Duodenal mucosa (tissue), 2 donors: ENCODE measurements around the gene MTA1.

ENCODE experiments used
- H3K27ac ChIP-seq: one replicate; pipeline ENCODE4 v1.7.0; 2013; ENCODE audit warnings: low read depth, low read length
- H3K27me3 ChIP-seq, 2 donors: one replicate each; pipeline ENCODE4 v1.7.0; 2013; ENCODE audit warnings: low read length in 2 of 2, control low read depth in 1 of 2; ENCODE audit not compliant: insufficient read depth in 2 of 2, control insufficient read depth in 1 of 2
- H3K36me3 ChIP-seq, 2 donors: one replicate each; pipeline ENCODE4 v1.7.0; 2013; ENCODE audit warnings: low read length in 2 of 2, control low read depth in 1 of 2; ENCODE audit not compliant: insufficient read depth in 2 of 2, control insufficient read depth in 1 of 2
- H3K4me1 ChIP-seq, 2 donors: one replicate each; pipeline ENCODE4 v1.7.0; 2013; ENCODE audit warnings: low read length in 2 of 2, control low read depth in 1 of 2; ENCODE audit not compliant: insufficient read depth in 2 of 2, control insufficient read depth in 1 of 2
- H3K4me3 ChIP-seq, 2 donors: one replicate each; pipeline ENCODE4 v1.7.0; 2013; ENCODE audit warnings: low read length in 2 of 2, low read depth in 1 of 2
- H3K9ac ChIP-seq, 2 donors: one replicate each; pipeline ENCODE4 v1.7.0; 2013; ENCODE audit warnings: low read length in 2 of 2, low read depth in 1 of 2
- H3K9me3 ChIP-seq, 2 donors: one replicate each; pipeline ENCODE4 v1.7.0; 2013; ENCODE audit warnings: low read length in 2 of 2, control low read depth in 1 of 2; ENCODE audit not compliant: control insufficient read depth in 1 of 2

The MTA1 gene

DNA sequence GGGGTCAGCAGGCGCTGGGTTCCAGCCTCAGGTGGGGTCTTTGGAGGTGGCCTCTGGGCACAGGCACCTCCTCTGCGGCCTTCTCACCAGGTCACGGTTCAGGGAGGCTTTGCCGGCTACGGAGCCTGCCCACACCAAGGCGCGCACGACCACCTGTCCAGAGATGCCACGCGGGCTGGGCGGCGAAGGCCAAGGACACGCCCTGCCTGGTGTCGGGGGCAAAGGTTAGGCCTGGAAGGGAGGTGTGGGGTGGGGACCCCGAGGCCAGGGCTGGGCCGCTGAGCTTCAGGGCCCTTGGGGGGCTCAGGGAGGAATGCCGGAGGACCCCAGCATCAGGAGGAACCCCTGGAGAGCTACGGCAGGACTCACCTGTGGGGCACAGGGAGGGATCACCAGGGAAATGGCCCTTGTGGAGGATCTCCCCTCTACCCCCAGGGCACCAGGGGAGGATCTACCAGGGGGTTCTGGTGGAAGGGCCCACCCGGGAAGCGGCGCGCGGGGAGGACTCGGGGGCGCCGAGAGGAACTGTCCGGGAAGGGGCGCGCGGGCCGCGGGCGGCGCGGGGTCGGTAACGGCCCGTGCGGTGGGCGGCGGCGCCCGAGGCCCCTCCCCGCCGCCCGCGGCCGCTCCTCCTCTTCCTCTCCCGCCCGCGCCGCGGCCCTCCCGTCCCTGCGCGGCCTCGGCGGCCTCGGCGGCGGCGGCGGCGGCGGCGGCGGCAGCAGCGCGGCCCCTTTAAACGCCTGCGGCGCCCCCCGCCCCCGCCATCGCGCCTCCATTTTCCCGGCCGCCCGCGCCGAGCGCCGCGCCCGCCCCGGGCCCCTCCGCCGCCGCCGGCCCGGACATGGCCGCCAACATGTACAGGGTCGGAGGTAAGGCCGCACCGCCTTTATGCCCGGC is at the start of gene MTA1:
TSS of gene MTA1 (plus strand) at position 633 of the 897 bp plus-strand sequence. CDS start at position 842, 209 bp downstream.
- Histone ChIP-seq H3K27me3 (no peaks in the 10 kb centered on the region), H3K27ac (no peak within 1 kb of the TSS), H3K9me3 (no peaks in the 10 kb centered on the region), H3K9ac (peak within 1 kb of the TSS; percentile 87 to 90), H3K4me1 (peaks cover 21 to 44% of the 10 kb centered on the region in 2 donors), H3K36me3 (no peaks in the 10 kb centered on the region), H3K4me3 (peak within 1 kb of the TSS; percentile 86 to 88)

DNA sequence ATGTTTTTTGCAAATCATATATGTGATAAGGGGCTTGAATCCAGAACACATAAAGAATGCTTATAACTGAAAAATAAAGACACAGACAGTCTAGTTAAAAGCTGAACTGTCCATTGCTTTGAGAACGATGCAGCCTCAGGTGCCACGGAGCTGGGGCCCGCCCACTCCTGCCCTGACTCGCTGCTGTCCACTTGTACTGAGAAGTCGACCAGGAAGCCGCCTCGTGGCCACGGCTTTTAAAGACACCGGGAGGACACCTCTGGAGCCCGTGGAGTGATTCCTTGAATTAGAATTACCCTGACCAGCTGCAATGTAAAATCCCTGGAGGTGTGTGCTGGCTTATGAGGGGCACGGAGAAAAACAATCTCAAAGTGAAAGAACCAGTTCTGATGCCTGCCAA is 45.2 kb upstream of the MTA1 start:
- Histone ChIP-seq H3K9ac (no peak overlapping the region), H3K4me1 (no peaks in the 10 kb centered on the region), H3K27me3 (no peaks in the 10 kb centered on the region), H3K9me3 (no peaks in the 10 kb centered on the region), H3K4me3 (no peak overlapping the region), H3K27ac (no peak overlapping the region), H3K36me3 (peaks cover 0 to 4% of the 10 kb centered on the region in 2 donors)

- no peak overlapping the region for H3K27ac ChIP-seq
- H3K4me1 ChIP-seq = no peaks in the 10 kb centered on the region
- no peaks in the 10 kb centered on the region for H3K27me3 ChIP-seq
- H3K9ac ChIP-seq = no peak overlapping the region
- no peaks in the 10 kb centered on the region for H3K36me3 ChIP-seq
- H3K9me3 ChIP-seq = no peaks in the 10 kb centered on the region
- H3K4me3 ChIP-seq = no peak overlapping the region
These were observed 44.0 kb upstream of the MTA1 start for GRCh38 chr14:105375635-105376057.

- Histone ChIP-seq H3K9ac (no peak overlapping the region), H3K27ac (no peak overlapping the region), H3K36me3 (peaks cover 0 to 4% of the 10 kb centered on the region in 2 donors), H3K27me3 (no peaks in the 10 kb centered on the region), H3K4me1 (no peaks in the 10 kb centered on the region), H3K9me3 (no peaks in the 10 kb centered on the region), H3K4me3 (no peak overlapping the region)
These were observed 42.8 kb upstream of the MTA1 start for GRCh38 chr14:105376521-105377440.

DNA sequence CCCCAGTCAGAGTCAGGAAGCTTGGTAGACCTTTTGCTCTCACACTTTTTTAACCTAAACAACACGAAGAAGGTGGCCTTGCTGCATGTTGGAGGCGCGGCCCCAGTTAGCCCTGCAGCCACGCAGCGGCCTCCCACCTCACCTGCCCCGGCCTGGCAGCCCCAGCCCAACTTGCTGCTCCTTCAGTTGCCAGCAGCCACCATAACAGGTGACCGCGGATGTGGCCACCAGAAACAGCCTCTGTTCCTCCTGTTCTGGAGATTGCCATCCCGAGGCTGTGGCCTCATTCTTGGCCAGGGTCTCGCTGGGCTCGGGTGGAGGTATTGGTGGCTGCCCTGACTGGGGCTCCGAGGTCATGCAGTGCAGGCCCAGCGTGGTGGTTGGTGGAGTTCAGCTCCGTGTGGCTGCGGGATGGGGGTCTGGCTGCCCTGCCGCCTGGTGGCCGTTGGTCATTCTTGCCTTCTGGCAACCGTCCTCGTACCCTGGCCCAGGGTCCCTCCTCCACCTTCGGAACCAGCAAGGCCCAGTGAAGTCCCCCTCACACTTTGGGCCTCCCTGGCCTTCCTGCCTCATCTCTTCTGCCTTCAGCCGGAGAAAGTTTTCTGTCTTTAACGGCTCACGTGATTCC is 42.0 kb upstream of the MTA1 start:
- Histone ChIP-seq H3K36me3 (peaks cover 0 to 10% of the 10 kb centered on the region in 2 donors), H3K27ac (no peak overlapping the region), H3K4me3 (no peak overlapping the region), H3K9ac (no peak overlapping the region), H3K9me3 (no peaks in the 10 kb centered on the region), H3K4me1 (no peaks in the 10 kb centered on the region), H3K27me3 (no peaks in the 10 kb centered on the region)

DNA sequence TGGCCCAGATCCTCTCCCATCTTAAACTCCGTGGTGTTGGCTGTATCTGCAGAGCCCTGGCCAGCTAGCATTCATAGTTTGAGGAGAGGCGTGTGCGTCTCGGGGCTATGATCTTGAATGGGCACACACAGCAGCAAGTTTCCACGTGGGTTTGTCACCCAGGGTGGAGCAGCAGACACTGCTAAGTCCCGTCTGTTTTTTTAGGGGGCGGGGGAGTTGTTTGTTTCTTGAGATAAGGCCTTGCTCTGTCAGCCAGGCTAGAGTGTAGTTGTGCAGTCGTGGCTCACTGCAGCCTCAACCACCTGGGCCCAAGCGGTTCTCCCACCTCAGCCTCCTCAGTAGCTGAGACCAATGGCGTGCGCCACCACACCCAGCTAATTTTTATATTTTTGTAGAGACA is 41.4 kb upstream of the MTA1 start:
- Histone ChIP-seq H3K9me3 (no peaks in the 10 kb centered on the region), H3K4me1 (no peaks in the 10 kb centered on the region), H3K27me3 (no peaks in the 10 kb centered on the region), H3K27ac (no peak overlapping the region), H3K9ac (no peak overlapping the region), H3K36me3 (peaks cover 0 to 15% of the 10 kb centered on the region in 2 donors), H3K4me3 (no peak overlapping the region)

GRCh38 chr14:105378873-105379685 is 40.5 kb upstream of the MTA1 start:
- H3K27me3 ChIP-seq = no peaks in the 10 kb centered on the region
- H3K4me3 ChIP-seq = no peak overlapping the region
- no peak overlapping the region for H3K27ac ChIP-seq
- peaks cover 0 to 23% of the 10 kb centered on the region in 2 donors for H3K36me3 ChIP-seq
- no peaks in the 10 kb centered on the region for H3K4me1 ChIP-seq
- H3K9me3 ChIP-seq = no peaks in the 10 kb centered on the region
- H3K9ac ChIP-seq = no peak overlapping the region

- no peak overlapping the region for H3K4me3 ChIP-seq
- no peaks in the 10 kb centered on the region for H3K9me3 ChIP-seq
- H3K9ac ChIP-seq = no peak overlapping the region
- no peak overlapping the region for H3K27ac ChIP-seq
- H3K27me3 ChIP-seq = no peaks in the 10 kb centered on the region
- no peaks in the 10 kb centered on the region for H3K4me1 ChIP-seq
- H3K36me3 ChIP-seq = peaks cover 0 to 23% of the 10 kb centered on the region in 2 donors
These were observed 39.7 kb upstream of the MTA1 start for GRCh38 chr14:105379946-105380345.

- H3K9me3 ChIP-seq = no peaks in the 10 kb centered on the region
- peaks cover 0 to 23% of the 10 kb centered on the region in 2 donors for H3K36me3 ChIP-seq
- no peak overlapping the region for H3K27ac ChIP-seq
- no peak overlapping the region for H3K9ac ChIP-seq
- H3K4me3 ChIP-seq = no peak overlapping the region
- H3K27me3 ChIP-seq = no peaks in the 10 kb centered on the region
- H3K4me1 ChIP-seq = no peaks in the 10 kb centered on the region
These were observed 38.9 kb upstream of the MTA1 start for GRCh38 chr14:105380756-105381155.
